Suprapubic skin (tissue), 4 donors: ENCODE data around the gene PCDHGA2.

Source experiments
- CTCF ChIP-seq, 2 donors: fragments of 200-600 bp in 1 of 2; fragments of 450-650 bp in 1 of 2; sonication (generic) in 1 of 2; IDR thresholded peaks; one replicate each; pipeline ENCODE4 v1.5.1; 2016 to 2019; ENCODE audit warnings: antibody characterized with exemption in 2 of 2, mild to moderate bottlenecking in 1 of 2, moderate library complexity in 1 of 2
- EP300 ChIP-seq: sonication (generic); formaldehyde crosslinking; IDR thresholded peaks from one replicate; pipeline ENCODE4 v1.6.1; 2017; ENCODE audit warnings: antibody characterized with exemption
- POLR2A ChIP-seq, 2 donors: fragments of 450-650 bp; IDR thresholded peaks; one replicate each; pipeline ENCODE4 v1.6.1; 2017; ENCODE audit warnings: antibody characterized with exemption in 2 of 2, mild to moderate bottlenecking in 2 of 2, moderate library complexity in 2 of 2
- POLR2AphosphoS5 ChIP-seq, 3 donors: sonication (generic); formaldehyde crosslinking; IDR thresholded peaks; one replicate each; pipeline ENCODE4 v1.6.1; 2017; ENCODE audit warnings: antibody characterized with exemption in 3 of 3

- TF ChIP-seq POLR2AphosphoS5 (IDR thresholded peaks at IDR 0.05) (no peak), POLR2A (IDR thresholded peaks at IDR 0.05) (no peak), CTCF (IDR thresholded peaks at IDR 0.05) (no peak), EP300 (no peak)
These were observed 6.8 kb downstream of the PCDHGA2 start for GRCh38 chr5:141345327-141345726.
